Kasumi-1 (cell line): ENCODE data around the gene DOCK2.

Experiments used
- DNase-seq, 2 experiments: peaks; one replicate each; lab custom pipeline; 2025; lab: John Stamatoyannopoulos, UW

Gene DOCK2

DNA sequence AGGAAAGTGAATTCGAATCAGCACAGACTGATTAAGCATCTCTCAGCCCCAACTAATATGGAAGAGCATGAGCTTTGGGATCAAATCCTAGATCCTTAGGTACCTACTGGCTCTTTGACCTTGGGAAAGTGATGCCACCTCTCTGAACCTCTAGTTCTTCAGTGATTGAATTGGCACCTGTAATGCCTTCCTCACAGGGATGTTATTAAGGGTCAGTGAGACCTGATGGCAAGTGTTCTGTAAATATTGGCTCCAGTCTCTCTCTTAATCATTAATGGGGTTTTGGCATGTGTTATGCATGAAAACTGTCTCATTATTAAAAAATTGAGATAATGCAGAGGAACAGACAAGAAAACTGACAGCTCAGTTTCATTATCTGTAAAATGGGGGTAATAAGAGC is 227.4 kb downstream of the DOCK2 start:
- DNase-seq = no peak

DNA sequence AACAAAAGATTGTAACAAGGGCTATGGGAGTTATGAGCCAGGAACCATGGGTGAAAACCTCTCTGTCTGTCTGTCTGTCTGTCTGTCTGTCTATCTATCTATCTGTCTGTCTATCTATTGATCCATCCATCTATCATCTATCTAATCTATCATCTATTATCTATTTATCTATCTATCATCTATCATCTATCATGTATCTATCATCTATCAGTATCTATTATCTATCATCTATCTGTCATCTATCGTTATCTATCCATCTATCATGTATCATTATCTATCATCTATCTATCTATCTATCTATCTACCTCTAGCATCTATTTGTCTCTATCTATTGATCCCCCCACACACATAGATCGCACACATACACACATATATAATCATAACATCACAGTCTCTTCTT is 230.3 kb downstream of the DOCK2 start:
- no peak for DNase-seq

DNA sequence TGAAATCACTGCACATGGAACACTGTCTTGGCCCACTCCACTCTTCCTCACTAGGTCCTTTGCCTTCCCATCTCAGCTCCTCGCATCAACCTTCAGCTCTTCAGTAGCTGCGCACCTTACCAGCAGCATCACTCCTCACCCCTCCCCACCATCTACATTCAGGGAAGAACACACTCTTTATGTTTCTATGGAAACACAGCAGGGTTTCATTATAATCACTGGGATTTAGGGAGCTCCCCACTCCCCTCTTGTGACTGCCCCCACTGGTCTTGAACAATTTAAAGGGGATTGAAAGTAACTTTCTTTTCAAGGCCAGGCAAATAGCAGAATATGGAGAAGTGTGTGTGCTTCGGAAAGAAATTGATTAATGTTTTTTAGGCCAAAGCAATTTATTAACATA is 232.0 kb downstream of the DOCK2 start:
- DNase-seq = no peak

DNA sequence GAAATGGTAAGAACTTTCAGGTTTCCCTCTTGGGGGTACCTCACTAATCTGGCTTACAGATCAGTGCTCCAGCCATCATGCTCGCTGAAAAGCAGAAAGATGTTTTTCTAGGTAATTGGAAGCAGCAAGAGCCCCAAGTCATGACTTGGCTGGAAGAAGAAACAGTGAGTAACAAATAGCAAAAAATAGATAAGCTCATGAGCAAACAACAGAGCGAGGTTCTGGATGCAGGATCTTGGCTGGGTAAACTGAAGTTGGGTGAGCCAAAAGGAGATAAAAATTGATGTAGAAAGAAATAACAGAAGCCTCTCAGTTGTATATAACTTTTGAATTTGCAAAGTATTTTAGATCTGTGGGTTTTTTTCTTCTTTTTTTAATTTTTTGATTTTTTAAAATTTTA is 233.1 kb downstream of the DOCK2 start:
- no peak for DNase-seq

DNA sequence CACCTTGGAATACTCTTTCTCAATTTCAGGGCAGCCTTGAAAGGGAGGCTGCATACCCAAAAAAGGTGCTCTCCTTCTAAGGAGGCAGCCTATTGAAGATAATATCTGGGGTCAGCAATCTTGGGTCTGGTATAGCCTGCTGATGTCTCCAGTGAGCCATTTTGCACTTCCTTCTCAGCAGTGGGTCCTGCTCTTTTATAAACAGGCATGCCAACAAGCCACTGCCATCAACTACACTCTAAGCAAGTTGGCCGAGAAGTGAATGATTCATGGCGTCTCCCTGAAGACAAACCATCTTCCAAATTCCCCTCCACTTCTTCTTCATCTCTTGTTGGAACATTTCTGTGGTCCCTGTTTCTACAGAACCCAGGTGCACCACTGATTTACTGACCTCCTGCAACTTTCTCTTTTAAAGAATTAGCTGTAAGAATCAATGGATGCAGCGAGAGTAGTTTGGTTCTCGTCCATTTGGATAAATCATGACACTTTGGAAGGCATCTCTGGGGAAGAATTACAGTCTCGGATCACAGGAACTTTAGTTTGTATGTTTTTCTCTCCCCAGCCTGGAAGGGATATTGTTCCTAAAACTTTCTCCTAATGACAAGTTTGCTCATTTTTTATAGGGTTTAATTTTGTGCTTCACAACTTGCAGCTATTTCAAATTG is 234.9 kb downstream of the DOCK2 start:
- DNase-seq = no peak

GRCh38 chr5:169873642-169874041 is 236.6 kb downstream of the DOCK2 start:
- DNase-seq = no peak

DNA sequence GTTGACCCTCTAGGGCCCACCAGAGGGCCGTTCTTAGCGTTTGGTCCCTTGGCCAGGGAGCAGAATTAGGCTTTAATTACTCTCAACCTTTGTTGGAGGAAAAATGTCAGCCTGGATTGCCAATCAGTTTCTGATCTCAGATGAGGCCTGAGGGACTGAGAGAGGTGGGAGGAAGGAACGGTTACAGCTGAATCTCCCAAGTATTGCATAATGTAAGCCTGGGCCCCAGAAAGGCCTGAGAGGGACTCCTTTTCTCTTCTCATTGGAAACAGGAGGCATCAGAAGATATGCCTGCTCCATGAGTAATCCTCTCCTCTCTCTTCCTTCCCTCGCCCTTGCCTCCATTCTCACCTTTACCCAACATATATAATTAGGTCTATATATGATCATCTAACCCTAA is 237.5 kb downstream of the DOCK2 start:
- no peak for DNase-seq

- no peak for DNase-seq
Measured at GRCh38 chr5:169875091-169875728, 238.1 kb downstream of the DOCK2 start.

- no peak for DNase-seq
Measured at GRCh38 chr5:169875731-169876130, 238.7 kb downstream of the DOCK2 start.

DNA sequence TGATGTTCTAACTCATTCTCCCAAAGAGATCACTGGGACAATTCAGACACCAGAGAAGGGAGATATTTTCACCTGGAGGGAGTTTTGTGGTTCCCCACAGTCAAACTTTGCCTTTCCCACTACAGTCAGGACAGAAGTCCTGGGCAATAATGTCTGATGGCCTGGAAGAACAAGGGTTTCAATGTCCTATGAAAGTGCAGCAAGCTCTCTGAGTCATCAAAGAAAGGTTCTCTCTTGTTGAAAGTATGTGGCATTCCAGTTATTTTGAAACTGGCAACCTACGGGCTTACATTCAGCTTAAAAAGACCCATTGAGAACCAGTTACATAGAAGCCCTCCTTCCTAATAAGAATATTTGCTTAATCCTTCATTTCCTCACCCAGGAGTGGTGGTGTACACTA is 239.3 kb downstream of the DOCK2 start:
- no peak for DNase-seq

- no peak for DNase-seq
Measured at GRCh38 chr5:169880012-169880663, 243.1 kb downstream of the DOCK2 start.

- DNase-seq = no peak
Measured at GRCh38 chr5:169880785-169881184, 243.7 kb downstream of the DOCK2 start.

DNA sequence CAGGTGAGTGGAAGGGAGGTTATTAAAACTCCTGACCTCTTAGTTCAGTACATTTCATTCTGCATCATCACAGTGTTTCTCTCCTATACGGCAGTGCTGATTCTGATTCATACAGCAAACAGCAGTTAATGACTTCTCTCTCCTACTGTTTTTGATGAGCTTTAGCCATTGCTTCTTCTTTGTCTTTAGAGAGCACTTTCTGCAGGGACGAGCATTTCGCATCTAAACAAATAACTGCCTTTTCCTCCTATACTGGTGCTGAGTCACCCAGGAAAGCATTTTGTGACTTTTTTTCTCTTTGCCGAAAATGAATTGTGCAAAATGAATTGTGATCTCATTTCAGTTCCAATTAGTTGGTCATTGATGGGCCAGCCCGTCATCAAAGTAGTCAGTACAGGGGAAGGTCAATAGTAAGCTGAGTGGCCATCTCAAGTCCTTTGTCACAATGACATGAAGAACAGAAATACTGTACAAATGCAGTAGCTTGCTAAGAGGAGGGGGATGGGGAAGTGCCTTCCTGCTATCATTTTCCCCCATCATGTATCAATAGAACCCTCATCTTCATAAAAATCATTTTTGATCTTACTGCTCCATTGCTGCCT is 244.7 kb downstream of the DOCK2 start:
- no peak for DNase-seq

GRCh38 chr5:169886033-169886432 is 249.0 kb downstream of the DOCK2 start:
- no peak for DNase-seq

GRCh38 chr5:169886677-169887076 is 249.6 kb downstream of the DOCK2 start:
- DNase-seq = no peak

- no peak for DNase-seq
Measured at GRCh38 chr5:169889572-169889971, 252.5 kb downstream of the DOCK2 start.

DNA sequence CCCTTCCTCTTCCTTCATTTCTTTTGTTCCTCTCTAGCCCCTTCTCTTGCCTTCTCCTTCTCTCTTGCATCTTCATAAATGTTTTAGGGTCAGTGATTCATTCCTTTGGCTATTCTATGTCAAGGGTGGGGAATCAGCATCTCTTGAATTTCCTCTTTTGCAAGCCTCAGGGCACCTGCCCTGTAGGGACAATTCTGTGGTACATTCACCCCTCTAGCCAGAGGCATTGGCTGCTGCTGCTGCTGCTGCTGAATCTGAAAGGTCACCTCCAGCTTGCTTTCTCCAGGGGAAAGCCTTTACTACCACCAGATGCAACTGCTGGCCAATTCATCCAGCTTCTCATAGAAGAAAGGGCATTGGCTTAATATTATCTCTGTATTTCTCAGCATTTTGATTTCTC is 255.9 kb downstream of the DOCK2 start:
- DNase-seq = no peak

- DNase-seq = no peak
Measured at GRCh38 chr5:169893571-169893970, 256.5 kb downstream of the DOCK2 start.

DNA sequence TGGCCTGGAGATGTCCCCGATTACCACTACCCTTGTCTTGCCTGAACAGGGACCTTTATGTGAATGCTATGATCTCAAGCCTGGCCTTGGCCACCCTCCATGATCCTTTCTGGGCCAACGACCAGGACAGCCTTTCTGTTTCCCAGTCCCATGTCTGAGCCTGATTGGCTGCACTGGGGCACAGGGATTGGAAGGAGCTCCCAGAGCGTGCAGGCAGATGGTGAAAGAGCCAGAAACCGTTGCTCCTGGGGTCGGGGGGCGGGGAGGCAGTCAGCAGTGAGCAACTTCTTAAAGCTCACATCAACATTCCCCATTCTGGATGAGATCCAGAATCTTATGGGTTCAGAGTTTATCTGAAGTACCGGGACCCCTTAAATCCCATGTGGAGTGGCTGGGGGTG is 258.9 kb downstream of the DOCK2 start:
- DNase-seq = no peak

DNA sequence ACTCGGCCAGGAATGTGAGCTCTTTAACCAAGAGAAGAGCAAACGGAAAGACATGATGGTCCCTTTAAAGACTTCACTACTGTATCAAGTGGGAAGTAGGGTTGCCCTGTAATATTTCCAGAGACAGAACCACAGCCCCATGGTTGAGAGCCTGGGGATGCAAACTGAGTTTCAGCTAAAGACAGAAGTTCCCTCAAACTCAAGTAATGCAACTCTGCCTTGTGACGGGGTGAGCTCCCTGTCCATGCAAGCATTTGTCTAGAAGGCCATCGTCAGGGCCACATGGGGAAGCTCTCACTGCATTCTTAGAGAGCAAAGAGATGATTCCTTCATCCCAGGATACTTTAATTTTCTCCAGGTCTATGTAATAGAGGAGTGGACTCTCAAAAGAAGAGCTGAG is 260.4 kb downstream of the DOCK2 start:
- no peak for DNase-seq

- no peak for DNase-seq
Measured at GRCh38 chr5:169901896-169902295, 264.8 kb downstream of the DOCK2 start.

- DNase-seq = no peak
Measured at GRCh38 chr5:169904059-169904458, 267.0 kb downstream of the DOCK2 start.

DNA sequence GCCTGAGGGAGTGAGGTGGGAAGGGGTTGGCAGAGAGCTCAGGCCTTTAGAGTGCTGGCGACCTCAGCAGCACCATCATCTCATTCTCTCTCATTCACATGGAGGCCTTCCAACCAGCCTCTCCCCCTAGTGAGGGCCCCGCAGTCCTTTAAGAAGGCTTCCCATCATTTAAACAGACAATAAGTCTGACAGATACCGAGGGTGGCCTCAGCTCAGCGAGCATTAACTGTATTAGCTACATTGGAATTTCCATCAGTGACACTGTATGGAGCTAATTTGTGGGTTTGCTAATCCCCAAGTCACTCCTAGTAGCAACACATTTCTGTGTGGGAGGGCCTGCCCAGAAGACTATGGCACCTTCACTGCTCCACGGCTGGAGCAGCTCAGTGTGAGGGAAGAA is 267.4 kb downstream of the DOCK2 start:
- no peak for DNase-seq
